Measurements from ENCODE around the gene MED7. TPM values are rescaled to one million over a fixed set of nuclear protein-coding genes. Genes with fewer than 3 reads are reported as not detected.

The MED7 gene
- total RNA-seq, 6 experiments from 2014 or later, result 3.5 to 6.1 (median 5.2) TPM

DNA sequence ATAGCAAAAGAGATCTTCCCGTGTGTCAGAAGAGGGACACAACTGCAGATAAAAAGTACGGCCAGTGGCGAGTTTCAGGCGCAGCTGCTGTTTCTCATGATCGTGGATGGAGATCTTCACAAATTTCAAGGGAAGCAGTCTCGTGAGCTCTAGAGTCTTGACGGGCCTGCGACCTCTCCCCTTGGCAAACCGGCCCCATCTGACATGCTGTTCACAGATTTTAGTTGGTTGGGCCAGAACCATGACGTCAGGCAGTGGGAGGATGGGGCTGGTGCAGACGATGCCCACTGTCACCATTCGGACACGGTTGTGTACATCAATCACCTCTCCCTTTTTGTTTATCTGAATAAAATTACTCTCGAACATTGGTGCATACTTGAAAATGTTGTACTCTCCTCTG lies 23.0 kb upstream of the MED7 start:
- no peaks in the 10 kb centered on the region for H3K9me3 ChIP-seq
- H3K27ac ChIP-seq, result no peak overlapping the region
- H3K27me3 ChIP-seq, result no peaks in the 10 kb centered on the region
- H3K4me1 ChIP-seq, result no peaks in the 10 kb centered on the region
- 59% methylated on average over 9 of the region's 14 CpGs for WGBS (ENCODE audit: insufficient coverage, low coverage, low lambda C conversion rate, missing lambda C conversion rate)
- no peak for DNase-seq
- intact Hi-C loops (cut with DNase I), result no loop called here
- no peaks in the 10 kb centered on the region for H3K36me3 ChIP-seq
- H3K4me3 ChIP-seq, result no peak overlapping the region
- TF ChIP-seq, protein P1, sequence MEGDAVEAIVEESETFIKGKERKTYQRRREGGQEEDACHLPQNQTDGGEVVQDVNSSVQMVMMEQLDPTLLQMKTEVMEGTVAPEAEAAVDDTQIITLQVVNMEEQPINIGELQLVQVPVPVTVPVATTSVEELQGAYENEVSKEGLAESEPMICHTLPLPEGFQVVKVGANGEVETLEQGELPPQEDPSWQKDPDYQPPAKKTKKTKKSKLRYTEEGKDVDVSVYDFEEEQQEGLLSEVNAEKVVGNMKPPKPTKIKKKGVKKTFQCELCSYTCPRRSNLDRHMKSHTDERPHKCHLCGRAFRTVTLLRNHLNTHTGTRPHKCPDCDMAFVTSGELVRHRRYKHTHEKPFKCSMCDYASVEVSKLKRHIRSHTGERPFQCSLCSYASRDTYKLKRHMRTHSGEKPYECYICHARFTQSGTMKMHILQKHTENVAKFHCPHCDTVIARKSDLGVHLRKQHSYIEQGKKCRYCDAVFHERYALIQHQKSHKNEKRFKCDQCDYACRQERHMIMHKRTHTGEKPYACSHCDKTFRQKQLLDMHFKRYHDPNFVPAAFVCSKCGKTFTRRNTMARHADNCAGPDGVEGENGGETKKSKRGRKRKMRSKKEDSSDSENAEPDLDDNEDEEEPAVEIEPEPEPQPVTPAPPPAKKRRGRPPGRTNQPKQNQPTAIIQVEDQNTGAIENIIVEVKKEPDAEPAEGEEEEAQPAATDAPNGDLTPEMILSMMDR (IDR thresholded peaks at IDR 0.05), result no peak
- TF ChIP-seq POLR2A (IDR thresholded peaks at IDR 0.05), result no peak
- no peak for ATAC-seq

DNA sequence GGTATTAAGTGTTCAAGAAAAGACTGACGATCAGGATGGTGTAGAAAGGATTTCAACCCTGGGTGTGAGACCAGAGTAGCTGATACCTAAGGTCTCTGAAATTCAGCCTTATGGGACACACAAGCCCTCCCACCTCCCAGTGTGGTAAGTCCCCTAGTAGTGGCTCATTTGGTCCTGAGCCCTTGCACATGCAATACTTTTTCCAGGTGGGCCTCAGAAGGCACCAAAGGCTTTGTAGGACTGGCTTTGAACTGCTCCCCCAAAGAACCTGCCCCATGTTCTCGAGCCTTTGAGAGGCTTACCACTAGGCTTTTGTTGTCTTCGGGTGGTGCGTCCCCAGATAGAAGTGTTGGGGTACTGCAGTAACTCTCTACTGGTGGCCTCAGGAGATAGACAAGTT lies 22.6 kb upstream of the MED7 start:
- no peaks in the 10 kb centered on the region for H3K27me3 ChIP-seq
- H3K4me3 ChIP-seq, result no peak overlapping the region
- H3K9me3 ChIP-seq, result no peaks in the 10 kb centered on the region
- no peak for TF ChIP-seq POLR2A (IDR thresholded peaks at IDR 0.05)
- TF ChIP-seq, protein P1 (IDR thresholded peaks at IDR 0.05), result no peak
- H3K4me1 ChIP-seq, result no peaks in the 10 kb centered on the region
- H3K27ac ChIP-seq, result no peak overlapping the region
- H3K36me3 ChIP-seq, result no peaks in the 10 kb centered on the region
- DNase-seq (no peak), ATAC-seq (no peak)
- intact Hi-C loops (cut with DNase I), result no loop called here
- WGBS (ENCODE audit: insufficient coverage, low coverage, low lambda C conversion rate, missing lambda C conversion rate), result 71% methylated on average over 4 of the region's 4 CpGs

DNA sequence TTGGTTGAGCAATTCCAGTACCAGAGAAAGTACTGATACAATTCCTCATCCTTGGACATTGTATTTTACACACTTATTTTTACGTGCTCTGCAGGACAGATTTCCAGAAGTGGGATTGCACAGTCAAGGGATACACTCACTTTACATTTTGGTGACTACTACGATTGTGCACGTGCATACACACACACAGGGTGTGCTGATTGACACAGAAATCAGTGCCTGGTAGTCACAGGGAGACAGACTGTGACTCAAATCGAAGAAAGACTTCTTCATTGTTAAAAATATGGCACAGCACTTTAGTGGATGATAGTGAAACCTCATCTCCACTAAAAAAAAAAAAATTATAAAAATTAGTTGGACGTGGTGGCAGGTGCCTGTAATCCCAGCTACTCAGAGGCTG lies 21.9 kb upstream of the MED7 start:
- intact Hi-C loops (cut with DNase I), result no loop called here
- ATAC-seq, result no peak
- 44% methylated on average over 5 of the region's 5 CpGs for WGBS (ENCODE audit: insufficient coverage, low coverage, low lambda C conversion rate, missing lambda C conversion rate)

DNA sequence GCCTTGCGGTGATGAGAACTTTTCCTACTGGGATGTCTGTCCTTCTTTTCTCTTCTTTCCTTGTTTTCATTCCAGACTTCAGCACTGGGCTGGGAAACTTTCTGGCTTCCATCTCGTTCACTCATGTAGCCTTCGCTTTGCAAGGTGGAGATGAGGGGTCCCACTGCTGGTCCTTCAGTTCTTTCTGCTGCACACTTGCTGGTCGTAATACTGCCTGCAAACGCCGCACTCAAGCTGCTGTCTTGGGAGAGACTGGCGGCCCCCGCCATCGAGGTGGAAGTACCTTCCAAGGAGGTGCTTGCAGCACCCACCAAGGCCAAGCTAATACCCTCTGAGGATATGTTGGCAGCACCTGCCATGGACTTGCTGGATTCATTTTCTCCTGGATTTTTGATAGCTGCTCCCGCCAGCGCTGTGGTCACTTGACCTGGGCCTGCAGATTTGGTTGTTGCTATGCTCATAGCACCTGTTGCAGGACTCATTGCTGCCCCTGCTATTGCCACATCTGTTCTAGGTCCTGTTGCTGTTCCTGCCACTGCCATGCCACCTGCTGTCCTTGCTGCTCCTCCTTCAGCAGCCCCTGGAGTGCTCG lies 20.4 kb upstream of the MED7 start:
- Histone ChIP-seq H3K27ac (no peak overlapping the region), H3K4me3 (no peak overlapping the region), H3K27me3 (no peaks in the 10 kb centered on the region), H3K36me3 (no peaks in the 10 kb centered on the region), H3K4me1 (no peaks in the 10 kb centered on the region), H3K9me3 (no peaks in the 10 kb centered on the region)
- 72% methylated on average over 3 of the region's 12 CpGs for WGBS (ENCODE audit: insufficient coverage, low coverage, low lambda C conversion rate, missing lambda C conversion rate)
- TF ChIP-seq, protein P1 (IDR thresholded peaks at IDR 0.05), result no peak
- no peak for TF ChIP-seq POLR2A (IDR thresholded peaks at IDR 0.05)
- DNase-seq (no peak), ATAC-seq (no peak)
- intact Hi-C loops (cut with DNase I), result no loop called here

More for the DNA sequence above, 21.9 kb upstream of the MED7 start:
- no peaks in the 10 kb centered on the region for H3K27me3 ChIP-seq
- no peak overlapping the region for H3K27ac ChIP-seq
- DNase-seq, result no peak
- H3K9me3 ChIP-seq, result no peaks in the 10 kb centered on the region
- no peak overlapping the region for H3K4me3 ChIP-seq
- TF ChIP-seq POLR2A (IDR thresholded peaks at IDR 0.05), result no peak
- TF ChIP-seq, protein P1 (IDR thresholded peaks at IDR 0.05), result no peak
- no peaks in the 10 kb centered on the region for H3K4me1 ChIP-seq
- H3K36me3 ChIP-seq, result no peaks in the 10 kb centered on the region

DNA sequence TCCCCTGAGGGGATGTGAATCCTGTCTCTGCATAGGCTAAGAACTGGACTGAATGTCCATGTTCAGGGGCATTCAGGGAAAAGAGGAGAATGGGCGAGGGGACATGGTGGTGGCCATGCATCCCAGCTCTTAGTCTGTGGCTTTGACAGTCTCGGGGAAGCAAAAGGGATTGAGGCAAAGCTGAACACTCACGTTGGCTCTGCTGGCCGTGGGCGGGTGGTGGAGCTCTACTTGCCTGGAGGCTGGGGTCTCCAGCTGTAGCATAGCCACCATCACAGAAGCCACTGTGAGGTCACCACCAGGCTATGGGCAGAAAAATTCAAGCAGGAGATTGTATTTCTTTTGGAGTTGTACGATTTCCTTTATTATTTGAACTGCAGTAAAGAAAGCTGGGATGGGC lies 19.3 kb upstream of the MED7 start:
- Histone ChIP-seq H3K4me3 (no peak overlapping the region), H3K27me3 (no peaks in the 10 kb centered on the region), H3K27ac (no peak overlapping the region), H3K36me3 (no peaks in the 10 kb centered on the region), H3K4me1 (no peaks in the 10 kb centered on the region), H3K9me3 (no peaks in the 10 kb centered on the region)
- TF ChIP-seq POLR2A (IDR thresholded peaks at IDR 0.05), result no peak
- TF ChIP-seq, protein P1 (IDR thresholded peaks at IDR 0.05), result no peak
- ATAC-seq (no peak), DNase-seq (no peak)
- WGBS (ENCODE audit: insufficient coverage, low coverage, low lambda C conversion rate, missing lambda C conversion rate), result 66% methylated on average over 3 of the region's 6 CpGs
- intact Hi-C loops (cut with DNase I), result no loop called here

Measured in right lobe of liver (tissue), 6 donors.